GM23338 (cell line): ENCODE results near the gene ST6GALNAC3. TPM values are rescaled to one million over a fixed set of nuclear protein-coding genes. Genes with fewer than 3 reads are reported as not detected.

Source experiments
- ATAC-seq: fragments of 200-7000 bp; cut with Tn5 transposase; 3 replicates; pipeline ENCODE4 v1.9.1; 2020
- DNase-seq: peaks from one replicate; pipeline ENCODE4 v3.0.0-alpha.2; 2015; ENCODE audit warnings: low spot score
- H2AFZ ChIP-seq: fragments of 200-600 bp; sonication (generic); 2 replicates; pipeline ENCODE4 v1.8.0; 2016; ENCODE audit warnings: antibody characterized with exemption, mild to moderate bottlenecking, moderate library complexity
- H3F3A ChIP-seq: fragments of 200-600 bp; sonication (generic); replicated peaks from 2 replicates; pipeline ENCODE4 v1.8.0; 2017; ENCODE audit warnings: antibody characterized with exemption, mixed run types, low read depth
- H3K27ac ChIP-seq: fragments of 200-600 bp; sonication (generic); 2 replicates; pipeline ENCODE4 v1.6.1; 2016; ENCODE audit warnings: low read depth
- H3K27me3 ChIP-seq: fragments of 200-600 bp; sonication (generic); 2 replicates; pipeline ENCODE4 v1.8.0; 2016; ENCODE audit warnings: mild to moderate bottlenecking, mixed run types, moderate library complexity; ENCODE audit not compliant: insufficient read depth
- H3K36me3 ChIP-seq: fragments of 200-600 bp; sonication (generic); 2 replicates; pipeline ENCODE4 v1.8.0; 2016; ENCODE audit warnings: mild to moderate bottlenecking; ENCODE audit not compliant: insufficient read depth
- H3K4me1 ChIP-seq: fragments of 200-600 bp; sonication (generic); 2 replicates; pipeline ENCODE4 v1.8.0; 2016; ENCODE audit warnings: mild to moderate bottlenecking, moderate library complexity; ENCODE audit not compliant: insufficient read depth
- H3K4me2 ChIP-seq: fragments of 200-600 bp; sonication (generic); 2 replicates; pipeline ENCODE4 v1.7.1; 2017; ENCODE audit warnings: mixed run types
- H3K4me3 ChIP-seq: fragments of 200-600 bp; sonication (generic); 2 replicates; pipeline ENCODE4 v1.6.1; 2016; ENCODE audit warnings: mixed run types
- H3K79me2 ChIP-seq: fragments of 200-600 bp; sonication (generic); replicated peaks from 2 replicates; pipeline ENCODE4 v1.8.0; 2017; ENCODE audit warnings: mild to moderate bottlenecking; ENCODE audit not compliant: insufficient read depth
- H3K9me2 ChIP-seq: fragments of 200-600 bp; sonication (generic); 2 replicates; pipeline ENCODE4 v1.8.0; 2017; ENCODE audit not compliant: insufficient read depth
- H4K20me1 ChIP-seq: fragments of 200-600 bp; sonication (generic); replicated peaks from 2 replicates; pipeline ENCODE4 v1.8.0; 2017; ENCODE audit warnings: mild to moderate bottlenecking; ENCODE audit not compliant: insufficient read depth
- H3K27ac Mint-ChIP-seq: 2 replicates; pipeline ENCODE4 v1.8.0; 2020; ENCODE audit warnings: inconsistent platforms, mild to moderate bottlenecking, moderate library complexity, mixed read lengths
- H3K27me3 Mint-ChIP-seq: 3 replicates; pipeline ENCODE4 v1.8.0; 2022; ENCODE audit warnings: low read depth, mild to moderate bottlenecking, moderate library complexity, mixed read lengths, inconsistent platforms; ENCODE audit not compliant: insufficient read depth, poor library complexity
- H3K36me3 Mint-ChIP-seq: 3 replicates; pipeline ENCODE4 v1.8.0; 2021; ENCODE audit warnings: low read depth, mild to moderate bottlenecking, inconsistent platforms, moderate library complexity, mixed read lengths
- H3K4me1 Mint-ChIP-seq: 3 replicates; pipeline ENCODE4 v1.8.0; 2020; ENCODE audit warnings: mild to moderate bottlenecking, inconsistent platforms, mixed read lengths
- H3K4me3 Mint-ChIP-seq: 3 replicates; pipeline ENCODE4 v1.8.0; 2021; ENCODE audit warnings: moderate library complexity, mild to moderate bottlenecking, inconsistent platforms, mixed read lengths
- H3K9me3 Mint-ChIP-seq: 3 replicates; pipeline ENCODE4 v1.8.0; 2020; ENCODE audit warnings: moderate library complexity, mild to moderate bottlenecking, inconsistent platforms, mixed read lengths
- CREB1 ChIP-seq: fragments of 250-450 bp; sonication (Bioruptor Pico); IDR thresholded peaks from 2 replicates; pipeline ENCODE4 v1.5.0; 2020; ENCODE audit warnings: low read depth, mild to moderate bottlenecking, moderate library complexity
- CTCF ChIP-seq, 2 experiments: fragments of 200-600 bp in 1 of 2; sonication (generic) in 1 of 2; conservative IDR thresholded peaks; 2 replicates each; pipeline versions ENCODE4 v1.5.1 to v1.6.1; 2016 to 2017; ENCODE audit warnings: antibody characterized with exemption in 2 of 2, low read depth in 2 of 2, mild to moderate bottlenecking in 2 of 2, moderate library complexity in 1 of 2
- ETS1 ChIP-seq: IDR thresholded peaks from 2 replicates; pipeline ENCODE4 v1.6.1; 2016; ENCODE audit warnings: antibody characterized with exemption
- EZH2 ChIP-seq: fragments of 200-600 bp; sonication (generic); IDR thresholded peaks from one replicate; pipeline ENCODE4 v1.8.0; 2017; ENCODE audit warnings: antibody characterized with exemption, mild to moderate bottlenecking, low read depth; ENCODE audit not compliant: unreplicated experiment
- EZH2phosphoT487 ChIP-seq: fragments of 200-600 bp; sonication (generic); IDR thresholded peaks from one replicate; pipeline ENCODE4 v1.8.1; 2018; ENCODE audit warnings: antibody characterized with exemption; ENCODE audit not compliant: unreplicated experiment
- NANOG ChIP-seq: IDR thresholded peaks from 2 replicates; pipeline ENCODE4 v1.6.1; 2016; ENCODE audit warnings: antibody characterized with exemption, borderline replicate concordance
- POLR2AphosphoS5 ChIP-seq: IDR thresholded peaks from 2 replicates; pipeline ENCODE4 v1.6.1; 2016; ENCODE audit warnings: antibody characterized with exemption, low read depth
- REST ChIP-seq: IDR thresholded peaks from one replicate; pipeline ENCODE4 v1.6.1; 2018; ENCODE audit warnings: antibody characterized with exemption; ENCODE audit not compliant: unreplicated experiment
- ZNF114 ChIP-seq: fragments of 250-450 bp; sonication (Bioruptor Pico); IDR thresholded peaks from 2 replicates; pipeline ENCODE4 v1.5.0; 2020; ENCODE audit warnings: mild to moderate bottlenecking, moderate library complexity
- ZNF331 ChIP-seq: fragments of 250-450 bp; sonication (Bioruptor Pico); IDR thresholded peaks from 2 replicates; pipeline ENCODE4 v1.5.0; 2020; ENCODE audit warnings: low read depth, mild to moderate bottlenecking, moderate library complexity
- polyA plus RNA-seq: library from polyadenylated mRNA; unstranded; fragments of >200 nt; fragmentation: Nextera tagmentation; extraction: Ambion mirVana; gene quantifications from 2 replicates; pipeline ENCODE4 v1.2.1, GENCODE V29; 2016
- total RNA-seq: library from RNA; depleted of rRNA; stranded (reverse); fragments of >200 nt; shearing (Covaris generic); gene quantifications from 2 replicates; pipeline ENCODE4 v1.2.3, GENCODE V29; 2014

The ST6GALNAC3 gene
- total and polyA plus RNA-seq, 2 experiments from 2014 or later = 4.7 to 11.6 TPM

- Histone ChIP-seq H3K36me3 (no peaks in the 10 kb centered on the region), H3K9me2 (no peaks in the 10 kb centered on the region), H3F3A (no peaks in the 10 kb centered on the region), H3K4me3 (no peak overlapping the region), H3K79me2 (no peaks in the 10 kb centered on the region), H3K4me1 (peaks cover 31% of the 10 kb centered on the region), H3K27me3 (no peaks in the 10 kb centered on the region), H4K20me1 (no peaks in the 10 kb centered on the region), H2AFZ (no peak overlapping the region), H3K27ac (no peak overlapping the region), H3K4me2 (no peak overlapping the region)
- TF ChIP-seq EZH2 = no peak
- Mint-ChIP-seq H3K4me1 (peaks cover 57% of the 10 kb centered on the region), H3K27ac (no peak overlapping the region), H3K27me3 (peaks cover 3% of the 10 kb centered on the region), H3K36me3 (no peaks in the 10 kb centered on the region), H3K9me3 (no peaks in the 10 kb centered on the region), H3K4me3 (no peak overlapping the region; the same call in 2 of the 3 replicates)
- no peak for DNase-seq
- no peak for ATAC-seq
Measured at GRCh38 chr1:76290271-76290670, 215.7 kb downstream of the ST6GALNAC3 start.

- no peaks in the 10 kb centered on the region for H3F3A ChIP-seq
- H4K20me1 ChIP-seq = no peaks in the 10 kb centered on the region
- H3K27me3 ChIP-seq = no peaks in the 10 kb centered on the region
- no peak overlapping the region for H3K4me2 ChIP-seq
- H3K4me3 ChIP-seq = no peak overlapping the region
- Mint-ChIP-seq H3K4me1 (peaks cover 63% of the 10 kb centered on the region), H3K4me3 (no peak overlapping the region), H3K9me3 (no peaks in the 10 kb centered on the region), H3K27me3 (peaks cover 3% of the 10 kb centered on the region), H3K27ac (no peak overlapping the region), H3K36me3 (no peaks in the 10 kb centered on the region)
- ATAC-seq (peak; percentile 35; the same call in 1 of the 3 replicates), DNase-seq (no peak)
- H3K36me3 ChIP-seq = no peaks in the 10 kb centered on the region
- H3K79me2 ChIP-seq = no peaks in the 10 kb centered on the region
- peaks cover 39% of the 10 kb centered on the region for H3K4me1 ChIP-seq
- H2AFZ ChIP-seq = no peak overlapping the region
- H3K27ac ChIP-seq = no peak overlapping the region
- H3K9me2 ChIP-seq = no peaks in the 10 kb centered on the region
- TF ChIP-seq CREB1 (CRISPR knock-in tag) (no peak), NANOG (no peak), POLR2AphosphoS5 (no peak), ZNF331 (CRISPR knock-in tag) (no peak), ZNF114 (CRISPR knock-in tag) (no peak), ETS1 (no peak), REST (no peak), EZH2 (no peak), CTCF (conservative IDR thresholded peaks at IDR 0.05; ENCODE audit: low read depth in 2 of 2) (no peak), EZH2phosphoT487 (no peak)
Measured at GRCh38 chr1:76291191-76291590, 216.6 kb downstream of the ST6GALNAC3 start.
